Measurements from ENCODE around the gene TEX29. TPM values are rescaled to one million over a fixed set of nuclear protein-coding genes. Genes with fewer than 3 reads are reported as not detected.

TEX29 gene
- total and polyA plus RNA-seq, 10 of the 15 experiments (the other 5 are each of a cell fraction or from before 2014, with no cell fraction given): 0.14 to 0.30 (median 0.22) TPM; not detected in 7

DNA sequence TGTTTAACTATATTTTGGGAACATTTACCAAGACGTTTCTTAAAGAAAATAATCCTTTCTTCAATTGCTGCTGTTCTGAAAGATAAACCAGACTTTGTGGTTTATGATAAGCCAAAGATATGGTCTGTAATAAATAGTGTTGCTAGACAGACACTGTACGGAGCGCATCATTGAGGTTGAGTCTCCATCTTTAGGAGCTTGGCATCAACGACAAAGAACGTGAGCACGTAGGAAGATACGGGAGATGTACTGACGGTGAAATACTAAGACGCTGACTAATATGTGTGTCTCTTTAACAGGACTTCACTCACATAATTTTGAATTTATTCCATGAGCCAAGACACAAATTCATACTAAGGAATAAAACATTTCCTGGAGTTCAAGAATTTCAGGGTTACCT lies 16.2 kb downstream of the TEX29 start (continued):
- TF ChIP-seq, protein P1, sequence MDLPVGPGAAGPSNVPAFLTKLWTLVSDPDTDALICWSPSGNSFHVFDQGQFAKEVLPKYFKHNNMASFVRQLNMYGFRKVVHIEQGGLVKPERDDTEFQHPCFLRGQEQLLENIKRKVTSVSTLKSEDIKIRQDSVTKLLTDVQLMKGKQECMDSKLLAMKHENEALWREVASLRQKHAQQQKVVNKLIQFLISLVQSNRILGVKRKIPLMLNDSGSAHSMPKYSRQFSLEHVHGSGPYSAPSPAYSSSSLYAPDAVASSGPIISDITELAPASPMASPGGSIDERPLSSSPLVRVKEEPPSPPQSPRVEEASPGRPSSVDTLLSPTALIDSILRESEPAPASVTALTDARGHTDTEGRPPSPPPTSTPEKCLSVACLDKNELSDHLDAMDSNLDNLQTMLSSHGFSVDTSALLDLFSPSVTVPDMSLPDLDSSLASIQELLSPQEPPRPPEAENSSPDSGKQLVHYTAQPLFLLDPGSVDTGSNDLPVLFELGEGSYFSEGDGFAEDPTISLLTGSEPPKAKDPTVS (IDR thresholded peaks at IDR 0.05; ENCODE audit: low read depth, low read length): no peak

DNA sequence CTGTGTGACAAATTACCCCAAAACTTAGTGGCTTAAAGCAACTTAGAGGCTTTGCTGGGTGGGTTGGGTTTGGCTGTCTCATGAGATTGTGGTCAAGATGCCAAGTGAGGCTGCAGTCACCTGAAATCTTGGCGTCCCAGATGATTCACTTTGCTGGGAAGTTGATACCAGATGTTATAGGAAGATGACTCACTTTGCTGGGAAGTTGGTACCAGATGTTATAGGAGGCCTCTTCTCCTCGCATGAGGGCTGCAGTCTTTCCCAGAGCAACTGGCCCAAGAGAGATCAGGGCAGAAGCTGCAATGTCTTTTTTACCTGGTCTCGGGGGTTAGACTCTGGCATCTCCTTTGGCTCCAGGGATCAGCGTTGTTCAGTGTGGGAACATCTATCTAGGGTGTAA lies 16.8 kb downstream of the TEX29 start:
- Histone ChIP-seq H4K20me1 (ENCODE audit: control insufficient read depth, insufficient read depth) (no peaks in the 10 kb centered on the region), H3K9me3 (replicated peaks; ENCODE audit: control insufficient read depth, insufficient read depth, low read length) (no peaks in the 10 kb centered on the region; the same call in 2 of the 3 replicates), H2AFZ (ENCODE audit: control insufficient read depth, low read depth, low read length) (no peak overlapping the region), H3K4me3 (no peak overlapping the region), H3K4me2 (ENCODE audit: control insufficient read depth, insufficient read depth) (no peak overlapping the region), H3K79me2 (ENCODE audit: control insufficient read depth, insufficient read depth, low read length) (no peaks in the 10 kb centered on the region), H3K27ac (ENCODE audit: control insufficient read depth, insufficient read depth) (no peak overlapping the region), H3K36me3 (ENCODE audit: control insufficient read depth in 2 of 2, insufficient read depth in 2 of 2, low read length in 1 of 2) (no peaks in the 10 kb centered on the region; a peak in 1 of 4 replicates), H3K27me3 (replicated peaks in 1 of 2; ENCODE audit: control insufficient read depth in 2 of 2, insufficient read depth in 2 of 2, low read length in 1 of 2) (no peaks in the 10 kb centered on the region), H3K4me1 (ENCODE audit: control insufficient read depth, insufficient read depth, low read length) (no peaks in the 10 kb centered on the region), H3K9ac (ENCODE audit: control insufficient read depth, insufficient read depth, low read length) (no peak overlapping the region)
- ChIA-PET POLR2A (no interaction called here), RAD21 (ENCODE audit: unreplicated experiment) (no interaction called here), SMC1A (ENCODE audit: uncharacterized antibody, unreplicated experiment) (no interaction called here), CTCF (no interaction called here)
- FAIRE-seq (no peak), ATAC-seq (no peak), DNase-seq (ENCODE audit: low read depth, low spot score) (no peak)
- TF ChIP-seq POLR2A (IDR thresholded peaks at IDR 0.05; ENCODE audit: low read depth, low read length): no peak
- no peak for TF ChIP-seq PML (IDR thresholded peaks at IDR 0.05; ENCODE audit: low read length)
- no peak for TF ChIP-seq NR2C1 (IDR thresholded peaks at IDR 0.05)
- TF ChIP-seq PAX8 (IDR thresholded peaks at IDR 0.05): no peak
- TF ChIP-seq TAF1 (IDR thresholded peaks at IDR 0.05; ENCODE audit: borderline replicate concordance, low read depth, low read length): no peak
- TF ChIP-seq NFYA (IDR thresholded peaks at IDR 0.05; ENCODE audit: borderline replicate concordance, low read depth, low read length): no peak
- TF ChIP-seq KAT2A (conservative IDR thresholded peaks at IDR 0.05; ENCODE audit: control insufficient read depth, low read depth, low read length): no peak
- no peak for TF ChIP-seq RCOR1 (conservative IDR thresholded peaks at IDR 0.05; ENCODE audit: low read depth, low read length)
- TF ChIP-seq POLR2AphosphoS2 (IDR thresholded peaks at IDR 0.05; ENCODE audit: low read depth, low read length): no peak
- no peak for TF ChIP-seq RFX5 (IDR thresholded peaks at IDR 0.05; ENCODE audit: low read depth, low read length)
- TF ChIP-seq ZNF207 (IDR thresholded peaks at IDR 0.05; ENCODE audit: borderline replicate concordance): no peak
- TF ChIP-seq PAX5 (IDR thresholded peaks at IDR 0.05; ENCODE audit: borderline replicate concordance, low read depth, low read length): no peak
- TF ChIP-seq TARDBP (IDR thresholded peaks at IDR 0.05; ENCODE audit: borderline replicate concordance): no peak
- no peak for TF ChIP-seq YBX1 (IDR thresholded peaks at IDR 0.05)
- TF ChIP-seq, protein P2, sequence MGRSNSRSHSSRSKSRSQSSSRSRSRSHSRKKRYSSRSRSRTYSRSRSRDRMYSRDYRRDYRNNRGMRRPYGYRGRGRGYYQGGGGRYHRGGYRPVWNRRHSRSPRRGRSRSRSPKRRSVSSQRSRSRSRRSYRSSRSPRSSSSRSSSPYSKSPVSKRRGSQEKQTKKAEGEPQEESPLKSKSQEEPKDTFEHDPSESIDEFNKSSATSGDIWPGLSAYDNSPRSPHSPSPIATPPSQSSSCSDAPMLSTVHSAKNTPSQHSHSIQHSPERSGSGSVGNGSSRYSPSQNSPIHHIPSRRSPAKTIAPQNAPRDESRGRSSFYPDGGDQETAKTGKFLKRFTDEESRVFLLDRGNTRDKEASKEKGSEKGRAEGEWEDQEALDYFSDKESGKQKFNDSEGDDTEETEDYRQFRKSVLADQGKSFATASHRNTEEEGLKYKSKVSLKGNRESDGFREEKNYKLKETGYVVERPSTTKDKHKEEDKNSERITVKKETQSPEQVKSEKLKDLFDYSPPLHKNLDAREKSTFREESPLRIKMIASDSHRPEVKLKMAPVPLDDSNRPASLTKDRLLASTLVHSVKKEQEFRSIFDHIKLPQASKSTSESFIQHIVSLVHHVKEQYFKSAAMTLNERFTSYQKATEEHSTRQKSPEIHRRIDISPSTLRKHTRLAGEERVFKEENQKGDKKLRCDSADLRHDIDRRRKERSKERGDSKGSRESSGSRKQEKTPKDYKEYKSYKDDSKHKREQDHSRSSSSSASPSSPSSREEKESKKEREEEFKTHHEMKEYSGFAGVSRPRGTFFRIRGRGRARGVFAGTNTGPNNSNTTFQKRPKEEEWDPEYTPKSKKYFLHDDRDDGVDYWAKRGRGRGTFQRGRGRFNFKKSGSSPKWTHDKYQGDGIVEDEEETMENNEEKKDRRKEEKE (IDR thresholded peaks at IDR 0.05): no peak
- no peak for TF ChIP-seq SUZ12 (IDR thresholded peaks at IDR 0.05; ENCODE audit: unreplicated experiment)
- TF ChIP-seq BHLHE40 (IDR thresholded peaks at IDR 0.05; ENCODE audit: borderline replicate concordance in 1 of 2, low read depth in 2 of 2, low read length in 1 of 2): no peak
- no peak for TF ChIP-seq SUPT20H (IDR thresholded peaks at IDR 0.05; ENCODE audit: borderline replicate concordance, control insufficient read depth, low read depth, low read length)
- TF ChIP-seq MEF2B (IDR thresholded peaks at IDR 0.05; ENCODE audit: partially characterized antibody, poor library complexity, severe bottlenecking): no peak
- WGBS (ENCODE audit: insufficient coverage, insufficient replicate concordance, low lambda C conversion rate, missing lambda C conversion rate): 49% methylated on average over 4 of the region's 4 CpGs
- BruUV-seq (replicated peaks): no TSS peak
- intact Hi-C loops (cut with micrococcal nuclease; ENCODE audit: unreplicated experiment): no loop called here
- in situ Hi-C loops (cut with MboI): loop anchor here (5.0 kb wide), 1 partner anchor 50 kb away; no protein-coding TSS in a partner anchor

Measured in GM12878 (cell line).